CD4-positive, alpha-beta T cell treated with Interleukin-15 for 4 hours (primary cell): ENCODE data around the gene NOS1AP.

ENCODE experiments used
- DNase-seq: peaks from one replicate; pipeline ENCODE4 v3.0.0-alpha.2; 2020; ENCODE audit warnings: low spot score

The NOS1AP gene

DNA sequence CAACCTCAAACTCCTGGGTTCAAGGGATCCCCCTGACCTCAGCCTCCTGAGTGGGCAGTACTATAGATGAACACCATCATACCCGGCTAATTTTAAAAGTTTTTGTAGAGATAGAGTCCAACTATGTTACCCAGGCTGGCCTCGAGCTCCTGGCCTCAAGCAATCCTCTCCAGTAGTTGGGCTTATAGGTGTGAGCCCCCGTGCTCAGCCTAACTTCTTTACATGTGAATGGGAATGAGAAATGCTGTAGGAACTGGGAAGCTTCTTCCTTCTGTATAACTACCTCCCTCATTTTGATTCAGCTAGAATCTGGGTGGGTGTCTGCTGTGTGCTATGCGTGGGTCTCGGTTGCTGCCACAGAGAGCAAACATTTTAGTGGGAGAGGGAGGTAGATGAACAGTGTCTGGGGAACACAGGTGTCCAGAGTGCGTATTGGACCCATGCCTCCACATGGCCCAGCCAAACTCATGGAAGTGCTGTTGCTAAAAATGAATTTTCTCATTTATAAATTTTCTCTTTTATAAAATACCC is 150.6 kb downstream of the NOS1AP start:
- DNase-seq = no peak

DNA sequence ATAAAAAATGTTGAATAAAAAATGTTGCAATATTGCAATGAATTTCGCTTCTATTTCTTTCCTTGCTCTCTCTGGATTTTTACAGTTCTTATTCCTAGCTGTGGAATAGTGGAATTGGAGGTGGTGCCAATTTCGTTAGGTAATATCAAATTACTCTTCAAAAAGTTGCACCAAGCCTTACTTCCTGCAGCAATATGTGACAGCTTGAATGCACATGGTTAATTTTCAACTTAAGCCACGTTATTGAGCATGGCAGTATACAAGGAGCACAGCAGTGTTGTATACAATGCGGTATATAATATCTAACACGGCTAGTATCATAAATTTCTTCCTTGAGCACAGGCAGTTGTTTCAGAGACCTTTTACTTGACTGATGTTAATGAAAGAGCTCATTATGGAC is 152.5 kb downstream of the NOS1AP start:
- no peak for DNase-seq

DNA sequence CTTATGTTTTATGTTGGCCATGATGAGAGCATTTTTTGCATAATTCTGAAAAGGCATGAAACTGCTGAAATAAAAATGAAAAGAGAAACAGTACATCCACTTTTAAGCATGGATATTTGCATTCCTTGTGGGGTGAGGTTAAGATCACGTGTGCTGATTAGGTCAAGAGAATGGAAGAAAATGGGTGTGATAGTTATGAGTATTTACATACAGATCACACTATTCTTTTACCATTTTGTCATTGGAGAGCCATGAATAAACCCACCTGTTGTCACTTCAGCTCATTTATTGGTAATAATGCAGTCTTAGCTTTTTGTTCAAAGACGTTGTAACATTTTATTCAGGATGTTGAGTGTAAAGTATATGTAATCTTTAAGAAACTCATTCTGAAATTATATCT is 153.2 kb downstream of the NOS1AP start:
- DNase-seq = no peak

DNA sequence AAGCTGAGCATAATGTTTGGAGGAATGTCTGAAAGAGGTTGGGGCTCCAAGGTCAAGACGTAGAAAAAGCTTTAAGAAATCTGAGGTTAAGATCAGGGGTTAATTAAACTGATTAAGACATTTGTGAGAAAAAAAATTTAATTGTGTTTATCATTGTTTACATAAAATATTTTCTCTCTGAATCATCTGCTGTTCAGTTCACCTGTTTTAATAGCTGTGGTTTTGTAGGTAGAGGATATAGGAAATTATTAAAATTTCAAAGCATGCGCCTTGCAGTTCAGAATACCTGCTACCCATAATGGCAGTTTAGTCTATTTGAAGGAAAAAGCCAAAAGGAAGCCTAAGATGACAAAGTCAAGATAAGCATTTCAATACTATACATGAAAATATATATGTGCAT is 154.0 kb downstream of the NOS1AP start:
- no peak for DNase-seq

DNA sequence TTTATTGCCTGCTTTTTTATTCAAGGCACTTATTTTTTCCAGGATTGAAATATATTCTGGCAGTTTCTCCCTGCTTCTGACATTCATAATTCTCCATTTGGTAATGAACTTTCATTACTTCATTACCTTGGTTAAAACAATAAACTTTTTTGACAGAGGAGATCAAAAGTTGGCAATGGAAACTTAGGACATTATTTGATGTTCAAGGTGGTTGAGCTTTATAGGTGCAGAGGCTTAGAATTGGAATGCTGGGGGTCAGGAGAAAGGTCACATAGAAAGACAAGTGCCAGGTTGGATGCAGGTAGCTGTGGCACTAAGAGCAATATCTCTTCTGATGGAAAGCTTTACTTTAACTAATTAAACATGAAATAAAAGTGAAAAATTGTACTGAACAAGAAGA is 154.8 kb downstream of the NOS1AP start:
- no peak for DNase-seq

DNA sequence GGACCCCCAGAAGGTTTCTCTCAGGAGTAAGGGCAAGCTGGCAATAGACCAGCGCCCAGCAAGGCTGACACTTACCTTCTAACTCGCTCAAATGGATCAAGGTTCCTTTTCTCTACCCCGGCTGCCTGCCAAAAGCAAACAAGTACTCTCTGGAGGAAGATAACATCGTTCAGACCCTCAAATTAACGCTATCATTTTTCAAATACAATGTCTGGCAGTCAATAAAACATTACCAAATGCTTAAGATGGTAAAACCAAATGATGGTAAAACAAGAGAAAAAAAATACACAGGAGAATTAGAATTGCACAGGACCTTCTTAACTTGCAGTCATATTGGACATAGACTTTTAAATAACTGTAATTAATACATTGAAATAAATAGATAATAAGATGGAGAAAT is 159.1 kb downstream of the NOS1AP start:
- DNase-seq = no peak

DNA sequence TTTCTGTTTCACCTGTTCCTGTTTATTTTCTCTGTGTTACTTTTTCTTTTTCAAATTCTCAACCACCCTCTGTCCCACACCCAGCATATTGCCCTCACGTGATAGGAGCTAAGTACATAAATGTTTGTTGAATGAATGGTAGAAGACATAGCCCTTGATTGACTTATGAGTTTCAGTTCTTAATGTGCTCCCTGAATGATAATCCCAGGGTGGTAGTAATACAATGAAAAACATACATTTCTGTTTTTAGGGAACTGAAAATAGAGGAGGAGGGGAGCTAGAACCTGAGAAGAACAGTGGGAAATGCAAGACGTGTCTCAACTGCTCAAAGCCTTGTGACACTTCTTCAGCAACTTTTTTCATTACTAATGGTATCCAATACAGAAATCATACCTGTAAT is 160.1 kb downstream of the NOS1AP start:
- DNase-seq = no peak

DNA sequence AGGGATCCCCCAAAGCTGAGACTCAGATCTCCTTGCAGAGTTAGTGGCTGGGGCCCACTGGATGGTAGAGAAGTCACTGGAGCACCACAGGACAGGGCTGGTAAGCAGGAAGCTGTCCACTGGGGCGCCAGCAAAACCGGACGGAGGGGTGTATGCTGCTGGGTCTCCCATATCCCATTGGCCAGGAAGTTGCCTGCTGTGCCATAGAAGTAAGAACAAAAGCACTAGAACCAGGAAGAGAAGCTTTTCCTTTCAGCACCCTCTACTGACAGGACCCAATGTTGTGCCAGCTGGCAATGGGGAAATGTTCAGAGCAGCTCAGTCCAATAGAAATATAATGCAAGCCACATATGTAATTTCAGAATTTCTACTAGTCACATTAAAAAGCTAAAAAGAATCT is 160.6 kb downstream of the NOS1AP start:
- DNase-seq = no peak

DNA sequence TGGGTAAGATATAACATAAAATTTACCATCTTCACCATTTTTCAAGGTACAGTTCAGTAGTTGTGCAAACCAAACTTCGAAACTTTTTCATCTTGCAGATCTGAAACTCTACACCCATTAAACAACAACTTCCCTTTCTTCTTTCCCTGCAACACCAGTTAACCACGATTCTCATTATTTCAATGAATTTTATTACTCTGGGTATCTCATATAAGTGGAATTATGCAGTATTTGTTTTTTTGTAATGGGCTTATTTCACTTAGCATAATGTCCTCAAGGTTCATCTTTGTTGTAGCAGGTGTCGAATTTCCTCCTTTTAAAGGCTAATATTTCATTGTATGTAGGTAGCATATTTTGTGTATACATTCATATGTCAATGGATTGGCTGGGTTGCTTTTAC is 161.0 kb downstream of the NOS1AP start:
- no peak for DNase-seq

DNA sequence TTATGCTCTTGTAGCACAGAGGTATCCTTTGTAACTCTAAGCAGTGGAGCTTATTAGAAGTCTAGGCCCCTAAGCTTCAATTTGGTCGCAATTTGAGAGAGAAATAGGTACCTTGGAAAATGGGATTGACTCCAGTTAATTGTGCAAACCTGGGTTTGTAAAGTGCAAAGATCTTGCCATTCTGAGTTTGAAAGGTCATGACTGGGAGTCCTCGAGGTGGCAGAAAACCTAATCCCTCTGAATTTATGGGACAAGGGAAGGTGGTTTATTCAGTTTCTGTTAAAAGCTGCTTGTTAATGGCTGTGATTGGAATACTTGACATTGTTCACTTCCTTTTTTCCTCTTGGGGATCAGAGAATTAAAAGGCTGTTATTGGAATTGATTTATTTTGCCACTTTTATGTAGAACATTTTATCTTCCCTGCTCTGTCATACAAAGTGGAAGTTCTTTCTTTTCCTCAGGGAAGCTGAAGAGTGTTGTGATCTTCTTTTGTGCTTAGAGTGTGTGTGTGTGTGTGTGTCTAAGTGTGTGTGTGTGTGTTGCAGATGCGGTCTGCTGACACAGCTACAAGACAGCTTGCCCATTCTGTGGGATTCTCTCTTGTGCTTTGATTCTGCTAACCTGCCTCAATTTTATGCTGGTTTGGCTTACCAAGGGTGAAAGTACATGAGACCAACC is 162.7 kb downstream of the NOS1AP start:
- DNase-seq = no peak

DNA sequence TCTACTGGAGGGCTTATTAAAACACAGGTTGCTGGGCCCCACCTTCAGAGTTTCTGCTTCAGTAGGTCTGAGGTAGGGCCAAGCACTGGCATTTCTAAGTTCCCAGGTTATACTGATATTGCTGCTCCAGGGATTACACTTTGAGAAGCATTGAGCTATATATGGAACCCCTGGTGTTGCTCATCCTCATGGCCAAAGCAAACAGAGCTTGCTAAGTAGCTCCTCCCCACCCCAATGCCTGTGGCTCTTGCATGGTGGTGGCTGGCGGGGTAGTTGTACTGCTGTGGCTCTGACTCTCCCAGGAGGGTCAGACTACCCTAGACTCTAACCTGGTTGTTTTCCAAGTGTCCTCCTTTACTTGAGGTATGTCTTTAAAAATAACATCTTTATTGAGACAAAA is 163.6 kb downstream of the NOS1AP start:
- no peak for DNase-seq

DNA sequence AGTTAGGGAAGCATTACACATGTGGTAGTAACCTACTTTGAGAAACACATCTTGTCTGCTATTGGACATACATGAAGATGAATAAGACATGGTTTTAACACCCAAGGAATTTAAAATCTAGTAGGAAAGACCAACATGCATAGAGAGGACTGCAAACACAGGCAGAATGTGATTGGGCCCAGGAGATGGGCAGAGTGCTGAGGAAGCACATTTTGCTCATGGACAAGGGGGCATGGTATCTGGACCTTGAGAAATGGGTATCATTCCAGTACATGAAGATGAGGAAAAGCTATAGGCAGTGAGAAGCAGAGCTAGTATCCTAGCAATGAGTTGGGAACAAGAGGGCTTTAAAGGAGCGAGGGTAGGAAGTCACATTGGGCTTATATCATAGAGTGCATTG is 164.4 kb downstream of the NOS1AP start:
- no peak for DNase-seq

DNA sequence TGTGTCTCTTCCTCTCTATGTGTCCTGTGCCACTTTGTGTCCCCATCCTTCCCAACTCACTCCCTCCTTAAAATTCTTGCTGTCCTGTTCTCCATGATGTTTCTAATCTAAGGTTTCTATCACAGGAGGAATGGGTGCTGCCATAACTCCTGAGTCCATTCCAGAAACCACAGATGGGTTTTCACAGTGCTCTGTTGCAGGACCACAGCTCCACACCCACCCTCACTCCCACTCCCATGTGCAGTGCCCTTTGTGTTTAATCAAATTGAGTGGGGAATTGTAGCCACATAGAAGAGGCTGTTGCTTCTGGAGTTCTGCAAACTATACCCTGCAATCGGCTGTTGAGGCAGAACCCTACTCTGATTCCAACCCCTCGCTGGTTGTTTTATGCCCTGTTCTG is 165.1 kb downstream of the NOS1AP start:
- no peak for DNase-seq

DNA sequence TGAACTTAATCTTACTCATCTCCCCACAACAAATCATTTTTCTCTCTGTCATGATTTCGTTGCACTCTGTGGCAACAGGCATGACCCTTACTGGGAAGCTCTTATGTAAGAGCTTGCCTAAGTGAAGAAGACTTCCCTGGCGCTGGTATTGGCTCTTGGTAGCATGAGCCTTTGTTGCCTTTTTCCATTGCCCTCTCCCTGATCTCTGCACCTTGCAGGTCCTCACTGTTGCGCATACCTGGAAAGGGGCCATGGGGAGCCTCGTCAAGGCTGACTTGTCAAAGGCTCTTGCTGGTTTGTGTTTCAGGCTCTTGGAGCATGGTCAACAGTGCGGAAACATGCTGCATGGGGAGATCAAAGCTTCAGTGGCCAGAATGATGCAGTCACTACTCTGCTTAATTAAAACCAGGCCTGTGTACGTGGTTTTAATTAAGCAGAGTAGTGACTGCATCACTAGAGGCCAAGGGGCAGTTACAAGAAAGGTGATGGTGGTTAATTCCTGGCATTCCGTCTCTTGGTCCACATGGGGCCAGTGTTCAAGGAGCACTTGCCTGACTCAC is 165.8 kb downstream of the NOS1AP start:
- no peak for DNase-seq

DNA sequence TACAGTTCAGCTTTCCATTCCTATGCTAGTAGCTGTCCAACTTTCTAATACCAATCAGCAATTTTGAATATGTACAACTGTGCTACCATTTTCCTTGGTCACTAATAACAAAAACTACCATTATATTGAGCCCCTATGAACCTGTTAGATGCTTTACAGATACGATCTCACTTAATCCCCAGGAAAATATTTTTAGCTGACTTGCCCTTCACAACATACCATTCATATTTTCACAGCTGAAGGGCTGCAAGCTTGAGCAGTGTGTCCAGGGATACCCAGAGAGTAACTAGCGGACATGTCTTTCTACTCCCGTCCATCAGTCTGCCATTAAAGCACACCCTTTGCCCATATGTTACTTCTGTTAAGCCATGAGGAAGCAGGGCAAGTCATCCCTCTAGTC is 166.7 kb downstream of the NOS1AP start:
- DNase-seq = no peak

DNA sequence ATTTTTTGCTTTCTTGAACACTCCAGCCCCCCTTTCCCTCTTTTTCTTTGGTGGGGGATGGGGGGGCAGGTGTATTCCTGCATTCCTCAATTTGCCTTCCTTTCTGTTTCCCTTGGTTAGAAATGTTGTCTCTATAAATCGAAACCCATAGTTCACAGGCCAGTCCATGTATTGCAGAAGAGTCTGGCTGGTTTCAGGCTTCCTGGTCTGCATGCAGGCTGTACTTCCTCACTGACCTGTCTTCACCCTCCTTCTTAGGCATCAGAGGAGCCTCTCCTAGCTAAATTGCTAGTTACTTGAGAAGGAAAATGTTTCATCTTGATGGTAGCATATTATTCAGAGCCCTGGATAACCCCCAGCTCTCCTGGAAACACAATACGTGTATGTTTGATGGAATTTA is 167.1 kb downstream of the NOS1AP start:
- no peak for DNase-seq

DNA sequence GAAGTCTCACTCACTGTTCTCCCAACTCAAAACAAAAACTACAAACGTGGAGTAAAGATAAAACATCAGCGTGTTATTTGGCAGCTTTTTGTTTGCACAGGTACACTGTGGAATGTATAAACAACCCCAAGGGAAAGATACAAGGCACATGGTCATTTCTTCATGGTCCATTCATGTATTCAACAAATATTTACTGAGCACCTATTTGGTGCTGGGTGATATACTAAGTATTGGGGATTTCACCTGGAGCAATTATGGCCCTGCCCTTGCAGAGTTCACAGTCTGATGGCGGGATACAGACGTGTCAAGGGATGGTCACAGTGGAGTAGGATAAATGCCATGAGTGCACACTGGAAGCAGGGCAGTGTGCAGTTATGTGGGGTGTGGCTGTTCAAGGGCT is 171.1 kb downstream of the NOS1AP start:
- no peak for DNase-seq

DNA sequence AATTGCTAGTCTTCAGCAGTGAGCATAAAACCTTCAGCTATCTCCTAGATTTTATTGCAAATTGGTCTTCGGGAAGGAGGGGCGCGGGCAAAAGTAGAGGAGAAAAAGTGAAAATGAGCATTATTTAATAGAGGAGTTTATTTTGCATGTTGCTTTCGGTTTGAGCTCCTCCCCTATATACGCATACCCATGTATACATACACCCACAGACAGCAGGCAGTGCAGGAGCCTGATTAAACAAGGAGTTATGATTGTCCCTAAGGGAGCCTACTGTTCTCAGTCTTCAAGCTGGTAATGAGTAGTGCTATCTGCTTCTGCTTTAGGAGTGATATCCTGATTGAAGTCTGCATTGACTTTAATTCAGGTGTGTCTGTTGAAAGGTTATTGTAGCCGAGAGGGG is 173.3 kb downstream of the NOS1AP start:
- DNase-seq = no peak

DNA sequence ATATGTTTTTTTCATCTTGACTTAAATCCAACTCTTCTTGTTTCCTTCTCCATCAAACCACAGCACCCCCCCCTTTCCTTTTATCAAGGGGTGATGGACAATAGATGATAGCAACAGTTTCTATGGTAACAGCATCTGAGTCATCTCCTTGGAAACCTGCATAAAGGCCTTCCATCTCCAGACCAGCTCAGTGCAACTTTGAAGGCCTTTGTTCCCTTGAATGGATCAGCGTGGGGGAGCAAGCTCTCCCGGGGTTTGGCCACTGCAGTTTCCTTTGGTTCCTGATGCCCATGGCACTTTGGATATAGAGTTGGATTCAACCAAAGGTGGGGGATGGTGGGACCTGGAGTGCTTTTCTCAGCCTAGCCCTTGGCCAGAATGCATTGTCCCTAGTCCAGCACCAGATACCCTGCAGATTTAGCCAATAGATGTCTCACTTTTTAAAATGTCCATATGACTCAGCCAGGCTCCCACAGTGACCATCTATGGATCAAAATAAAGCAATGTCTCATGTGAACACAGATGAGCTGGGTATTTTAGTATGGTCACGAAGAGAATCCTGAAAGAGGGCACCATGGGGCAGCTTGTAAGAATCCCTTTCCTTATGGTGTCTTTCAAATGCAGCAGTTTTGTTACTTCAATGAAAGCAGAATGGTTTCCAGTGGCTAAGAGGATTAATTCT is 179.5 kb downstream of the NOS1AP start:
- no peak for DNase-seq

DNA sequence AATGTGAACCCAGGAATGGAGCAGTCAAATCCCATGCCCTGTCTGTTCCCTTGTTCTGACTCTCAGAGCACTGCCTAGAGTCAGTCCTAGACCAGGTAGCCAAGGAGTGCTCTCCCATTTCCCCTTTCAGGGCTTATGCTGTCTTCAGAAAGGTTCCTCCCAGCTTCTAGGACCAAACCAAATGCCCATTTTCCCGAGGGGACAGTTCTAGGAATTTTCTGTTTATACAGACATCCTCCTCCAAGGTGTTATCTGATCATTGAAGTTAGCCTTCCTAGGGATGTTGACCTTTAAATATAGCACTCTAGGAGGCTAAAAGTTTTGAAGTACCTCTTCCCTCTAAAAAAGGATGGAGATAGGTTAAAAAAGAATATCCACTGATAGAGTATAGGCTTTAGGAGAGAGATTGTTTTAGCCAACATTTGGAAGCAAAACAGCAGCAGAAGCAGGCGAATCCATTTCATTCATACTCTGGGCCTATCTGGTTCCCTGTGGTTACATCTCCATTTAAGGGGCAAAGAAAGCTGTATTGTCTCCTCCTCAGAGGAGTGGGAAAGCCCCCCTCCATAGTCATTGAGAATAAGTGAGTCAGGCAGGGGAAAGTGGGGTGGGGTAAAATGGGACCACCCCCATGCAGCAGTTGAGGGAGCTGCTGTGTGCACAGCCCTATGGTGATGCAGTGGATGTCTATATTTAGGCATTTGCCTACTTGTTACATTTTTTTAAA is 180.7 kb downstream of the NOS1AP start:
- DNase-seq = no peak

DNA sequence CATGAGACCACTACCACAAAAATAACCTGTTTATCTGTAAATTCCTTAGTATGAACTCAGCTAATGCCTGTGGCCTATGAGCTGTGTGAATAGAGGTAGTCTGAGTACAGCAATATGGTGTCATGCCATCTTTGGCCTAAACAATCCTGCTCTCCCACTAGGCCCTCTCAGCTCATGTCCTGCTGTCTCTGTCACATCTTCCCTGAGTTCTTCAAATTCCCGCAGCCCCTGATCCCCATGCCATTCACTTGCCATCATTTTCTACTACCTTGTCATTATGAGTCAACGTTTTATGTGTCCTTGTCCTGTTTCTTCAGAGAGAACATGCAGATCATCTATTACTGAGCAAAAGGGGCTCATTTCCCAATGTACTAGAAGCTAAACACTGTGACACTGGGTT is 181.6 kb downstream of the NOS1AP start:
- no peak for DNase-seq

DNA sequence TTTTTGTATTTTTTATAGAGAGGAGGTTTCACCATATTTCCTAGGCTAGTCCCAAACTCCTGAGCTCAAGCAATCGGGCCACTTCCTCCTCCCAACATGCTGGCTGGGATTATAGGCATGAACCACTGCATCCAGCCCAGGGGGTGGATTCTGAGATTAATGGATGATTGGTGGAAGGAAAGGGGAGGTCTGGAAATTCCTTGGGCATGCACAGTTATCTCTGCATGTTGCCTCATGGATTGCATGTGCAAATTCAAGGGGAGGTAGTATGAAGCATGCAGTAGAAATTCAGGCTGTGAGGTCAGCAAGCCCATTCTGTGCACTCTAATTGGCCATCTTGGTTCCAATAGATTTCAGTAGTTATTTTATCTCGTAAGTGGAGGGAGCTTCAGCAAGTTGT is 182.7 kb downstream of the NOS1AP start:
- no peak for DNase-seq

DNA sequence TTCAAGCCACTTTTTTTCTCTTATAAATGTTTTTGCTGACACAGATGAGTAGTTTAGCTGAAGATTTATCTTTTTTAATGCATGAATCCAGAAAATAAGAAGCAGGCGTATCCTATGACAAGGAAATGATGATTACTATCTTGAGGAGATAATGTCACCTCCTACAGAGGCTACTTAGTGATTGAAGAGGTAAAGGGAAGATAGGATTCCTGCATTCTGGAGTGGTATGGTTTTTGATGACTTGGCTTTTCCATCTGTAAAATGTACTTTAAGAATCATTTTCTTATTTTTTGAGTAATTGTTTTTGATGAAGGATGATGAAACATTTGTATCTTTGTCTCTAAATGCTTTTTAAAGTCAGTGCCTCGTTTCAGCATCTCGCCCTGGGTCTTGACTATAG is 184.3 kb downstream of the NOS1AP start:
- DNase-seq = no peak
